Measurements from ENCODE around the gene RASAL3.
A peak's percentile ranks its signal among the peaks of the same experiment; 100 is the strongest.

The RASAL3 gene

DNA sequence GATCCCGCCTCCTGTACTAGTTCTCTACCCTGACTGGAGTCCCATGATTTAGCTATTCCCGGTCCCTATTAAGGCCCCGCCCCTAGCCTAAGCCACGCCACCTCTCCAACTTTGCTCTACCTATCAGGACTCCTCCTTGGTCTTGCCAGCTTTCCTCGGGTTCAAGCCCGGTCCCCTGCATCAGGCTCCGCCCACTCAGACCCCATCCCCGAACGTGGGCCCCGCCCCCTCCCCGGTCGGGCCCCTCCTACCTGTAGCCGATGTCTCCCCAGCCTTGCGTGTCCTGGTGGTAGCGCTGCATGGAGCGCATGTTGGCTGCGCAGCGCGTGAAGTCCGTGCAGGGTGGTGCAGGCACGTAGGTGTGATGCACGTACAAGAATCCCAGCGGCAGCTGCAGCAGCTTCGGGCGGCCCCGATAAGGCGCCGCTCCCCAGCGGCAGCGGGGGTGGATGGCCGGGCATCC, 7.3 kb upstream of the RASAL3 start:
- no peak for DNase-seq

DNA sequence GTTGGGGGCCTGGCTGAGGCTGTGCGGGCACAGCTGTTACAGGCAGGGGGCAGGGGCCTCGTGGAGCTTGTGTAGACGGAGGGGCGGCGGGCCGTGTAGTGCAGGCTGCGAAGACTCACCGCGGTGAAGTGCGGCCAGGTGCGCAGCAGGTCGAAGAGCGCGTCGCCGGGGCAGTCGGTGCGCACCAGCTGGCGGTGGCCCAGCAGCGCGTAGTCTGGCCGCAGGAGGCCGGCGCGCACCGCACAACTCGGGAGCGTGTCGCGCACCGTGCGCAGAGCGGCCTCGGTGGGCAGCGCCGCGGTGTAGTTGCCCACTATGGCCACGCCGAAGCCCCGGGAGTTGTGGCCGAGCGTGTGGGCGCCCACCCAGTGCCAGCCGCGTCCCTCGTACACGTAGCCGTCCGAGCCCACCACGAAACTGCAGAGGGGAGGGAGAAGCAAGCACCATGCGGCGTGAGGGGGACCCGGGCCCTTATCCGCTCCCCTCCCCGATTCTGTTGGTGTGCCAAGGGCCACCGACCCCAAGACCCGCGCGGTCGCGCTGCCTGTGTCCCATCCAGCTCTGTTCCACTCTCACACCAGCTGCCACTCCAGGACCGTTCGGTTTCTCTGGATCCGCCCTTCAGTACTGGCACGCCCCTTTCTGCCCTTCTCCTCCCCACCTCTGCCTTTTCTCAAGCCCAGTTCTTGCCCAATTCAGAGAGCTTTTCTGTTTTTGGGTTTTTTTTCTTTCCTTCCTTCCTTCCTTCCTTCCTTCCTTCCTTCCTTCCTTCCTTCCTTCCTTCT, 5.4 kb upstream of the RASAL3 start:
- DNase-seq: no peak

DNA sequence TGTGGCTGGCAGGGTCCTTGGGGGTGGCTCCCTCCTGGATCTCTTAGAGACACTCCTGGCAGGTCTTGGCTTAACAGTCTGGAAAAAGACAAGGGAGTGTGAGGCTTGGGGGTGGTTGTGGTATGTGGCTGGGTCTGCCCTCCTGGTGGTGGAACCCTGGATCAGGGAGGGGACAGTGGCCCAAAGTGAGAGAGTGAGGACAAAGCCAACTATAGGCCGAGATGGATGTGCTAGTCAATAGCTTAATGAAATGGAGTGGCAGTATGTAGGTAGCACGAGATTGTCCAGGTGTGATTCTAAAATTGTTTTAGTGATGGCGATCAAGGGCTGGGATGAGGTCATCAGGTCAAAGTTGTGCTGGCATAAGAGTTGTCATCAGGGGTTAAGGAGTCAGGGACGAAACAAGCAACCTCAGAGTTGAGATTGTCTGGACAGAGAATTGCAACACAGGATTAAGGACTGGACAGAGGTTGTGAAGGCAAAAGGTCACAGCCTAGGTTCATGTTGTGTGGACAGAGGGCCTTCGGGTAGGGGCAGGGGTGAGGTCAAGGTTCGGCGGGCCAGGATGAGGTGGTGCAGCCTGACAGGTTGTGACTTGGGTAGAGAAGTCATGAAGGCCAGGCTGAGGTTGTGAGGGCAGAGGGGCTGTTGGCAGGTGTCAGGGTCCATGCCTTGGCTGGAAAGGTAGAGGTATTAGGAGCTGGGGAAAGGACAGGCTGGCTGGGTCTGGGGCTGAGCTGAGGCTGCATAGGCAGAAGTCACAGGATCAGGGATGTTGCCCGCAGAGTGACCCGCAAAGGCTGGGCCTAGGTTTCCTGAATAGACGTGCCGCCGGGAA, 4.5 kb upstream of the RASAL3 start:
- DNase-seq: no peak

DNA sequence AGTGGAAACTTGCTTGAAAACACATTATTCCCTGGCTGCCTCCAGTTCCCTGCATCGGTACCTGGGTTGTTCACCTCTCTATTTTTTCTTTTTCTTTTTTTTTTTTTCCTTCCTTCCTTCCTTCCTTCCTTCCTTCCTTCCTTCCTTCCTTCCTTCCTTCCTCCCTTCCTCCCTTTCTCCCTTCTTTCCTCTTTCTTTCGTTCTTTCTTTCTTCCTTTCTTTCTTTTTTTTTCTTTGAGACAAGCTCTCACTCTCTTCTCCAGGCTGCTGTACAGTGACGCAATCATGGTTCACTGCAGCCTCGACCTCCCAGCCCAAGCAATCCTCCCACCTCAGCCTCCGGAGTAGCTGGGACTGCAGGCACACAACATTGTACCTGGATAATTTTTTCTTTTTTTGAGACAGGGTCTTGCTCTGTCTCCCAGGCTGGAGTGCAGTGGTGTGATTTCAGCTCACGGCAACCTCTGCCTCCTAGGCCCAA, 3.4 kb upstream of the RASAL3 start:
- no peak for DNase-seq

DNA sequence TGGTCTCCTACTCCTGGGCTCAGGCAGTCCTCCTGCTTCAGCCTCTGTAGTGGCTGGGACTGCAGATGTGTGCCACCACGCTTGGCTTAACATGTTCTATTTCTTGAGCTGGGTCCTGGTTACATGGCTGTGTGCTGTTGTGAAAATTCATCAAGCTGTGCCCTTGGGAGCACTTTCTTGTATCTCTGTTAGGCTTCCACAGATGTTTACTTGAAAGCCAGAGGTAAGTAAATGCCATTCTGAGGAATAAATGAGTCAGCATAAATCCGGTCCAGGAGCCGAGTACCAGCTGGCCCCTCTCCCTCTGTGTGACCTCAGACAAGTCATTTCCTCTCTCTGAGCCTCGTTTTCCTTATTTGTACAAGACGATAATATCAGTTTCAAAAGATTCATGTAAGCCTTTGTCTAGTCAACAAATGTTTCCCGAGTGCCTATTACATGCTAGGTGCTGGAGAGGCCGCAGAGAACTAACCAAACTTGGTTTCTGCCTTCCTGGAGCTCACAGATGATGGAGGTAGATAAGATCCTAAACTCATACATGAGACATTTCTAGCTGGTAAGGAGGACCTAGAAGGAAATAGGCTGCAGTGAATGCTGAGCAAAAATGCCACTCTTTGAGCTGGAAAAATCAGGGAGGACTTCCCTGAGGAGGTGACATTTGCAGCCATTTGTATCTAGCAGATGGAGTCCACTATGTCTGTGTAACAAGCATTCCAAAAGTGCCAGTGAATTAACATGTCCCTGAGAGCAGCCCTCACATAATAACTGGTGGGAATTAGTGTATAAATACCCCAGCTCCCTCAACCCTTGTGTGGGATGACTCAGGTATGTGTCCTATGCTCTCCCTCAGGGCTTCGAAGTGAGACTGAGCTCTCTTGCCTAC, 2.7 kb upstream of the RASAL3 start:
- no peak for DNase-seq

DNA sequence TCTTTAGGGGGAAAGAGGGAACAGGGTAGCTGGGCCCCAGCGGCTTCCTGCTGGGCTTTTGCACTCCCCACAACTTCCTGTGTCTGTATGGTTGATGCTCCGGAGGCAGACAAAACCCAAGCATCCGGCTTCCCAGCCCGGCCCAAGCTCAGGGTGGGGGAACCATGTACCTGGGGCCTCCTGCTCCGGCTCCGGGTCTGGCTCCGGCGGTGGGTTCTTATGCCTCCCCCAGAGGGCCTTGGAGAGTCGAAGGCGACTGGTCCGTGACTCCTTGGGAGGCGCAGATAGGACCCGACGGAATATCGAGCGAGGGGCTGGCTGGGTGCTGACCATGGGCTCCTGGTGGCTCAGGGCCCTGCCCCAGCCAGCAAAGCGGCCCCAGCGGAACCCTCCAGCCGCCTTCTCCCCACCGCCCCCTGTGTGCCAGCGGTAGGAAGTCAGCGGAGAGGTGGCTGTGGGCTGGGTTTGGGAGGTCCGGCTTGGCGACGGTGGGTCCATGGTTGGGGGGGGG, 428 bp downstream of the RASAL3 start:
- DNase-seq: no peak

DNA sequence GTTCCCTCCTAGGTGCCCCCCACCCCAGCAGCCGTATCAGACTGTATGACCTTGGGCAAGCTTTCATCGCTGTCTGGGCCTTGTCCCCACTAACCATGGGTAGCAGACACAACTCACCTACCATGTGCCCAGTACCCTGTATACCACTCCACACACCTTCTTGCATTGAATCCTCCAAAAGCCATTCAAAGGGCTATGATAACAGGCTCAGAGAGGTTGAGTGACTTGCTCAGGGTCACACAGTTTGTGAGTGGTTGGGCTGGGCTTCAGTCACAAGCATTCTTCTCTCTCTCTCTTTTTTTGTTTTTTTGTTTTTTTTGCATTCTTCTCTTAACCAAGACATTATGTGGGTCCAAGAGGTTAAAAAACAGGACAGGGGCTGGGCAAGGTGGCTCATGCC, 2.6 kb downstream of the RASAL3 start:
- DNase-seq: no peak

DNA sequence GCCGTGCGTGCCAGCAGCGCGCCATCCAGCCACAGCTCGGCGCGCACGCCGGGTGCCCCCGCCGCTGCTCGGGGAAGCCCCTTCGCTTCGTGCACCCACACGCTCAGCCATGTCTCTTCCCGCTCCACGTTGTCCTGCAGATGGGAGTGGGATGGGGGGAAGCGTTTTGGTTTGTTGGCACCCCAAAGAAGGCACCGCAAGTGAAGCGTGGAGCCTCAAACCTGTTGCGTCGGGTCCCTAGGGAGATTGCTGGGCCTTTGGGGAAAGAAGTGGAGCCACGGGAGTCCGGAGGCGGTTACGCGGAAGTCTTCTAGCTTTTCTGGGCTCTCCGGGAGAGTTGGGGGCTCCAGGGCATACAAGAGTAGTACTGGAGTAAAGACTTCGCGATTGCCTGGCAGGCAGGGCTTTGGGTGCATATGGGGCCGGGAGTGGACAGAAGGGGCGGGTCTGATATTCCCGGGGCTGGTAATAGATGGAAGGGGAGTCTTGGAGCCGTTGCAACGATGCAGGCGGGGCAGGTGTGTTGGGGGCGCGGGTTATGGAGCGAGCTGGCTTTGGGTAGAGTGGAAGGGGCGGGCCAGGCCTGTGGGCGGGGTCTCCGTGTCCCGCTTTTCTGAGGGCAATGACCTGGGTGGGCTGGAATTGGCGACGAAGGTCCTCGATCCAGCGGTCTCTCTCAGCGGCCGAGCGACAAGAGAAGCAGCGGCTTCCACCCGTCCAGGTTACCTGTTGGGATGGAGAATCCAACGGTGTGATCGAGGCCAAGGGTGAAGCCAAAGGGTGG, 6.5 kb downstream of the RASAL3 start:
- DNase-seq: no peak

DNA sequence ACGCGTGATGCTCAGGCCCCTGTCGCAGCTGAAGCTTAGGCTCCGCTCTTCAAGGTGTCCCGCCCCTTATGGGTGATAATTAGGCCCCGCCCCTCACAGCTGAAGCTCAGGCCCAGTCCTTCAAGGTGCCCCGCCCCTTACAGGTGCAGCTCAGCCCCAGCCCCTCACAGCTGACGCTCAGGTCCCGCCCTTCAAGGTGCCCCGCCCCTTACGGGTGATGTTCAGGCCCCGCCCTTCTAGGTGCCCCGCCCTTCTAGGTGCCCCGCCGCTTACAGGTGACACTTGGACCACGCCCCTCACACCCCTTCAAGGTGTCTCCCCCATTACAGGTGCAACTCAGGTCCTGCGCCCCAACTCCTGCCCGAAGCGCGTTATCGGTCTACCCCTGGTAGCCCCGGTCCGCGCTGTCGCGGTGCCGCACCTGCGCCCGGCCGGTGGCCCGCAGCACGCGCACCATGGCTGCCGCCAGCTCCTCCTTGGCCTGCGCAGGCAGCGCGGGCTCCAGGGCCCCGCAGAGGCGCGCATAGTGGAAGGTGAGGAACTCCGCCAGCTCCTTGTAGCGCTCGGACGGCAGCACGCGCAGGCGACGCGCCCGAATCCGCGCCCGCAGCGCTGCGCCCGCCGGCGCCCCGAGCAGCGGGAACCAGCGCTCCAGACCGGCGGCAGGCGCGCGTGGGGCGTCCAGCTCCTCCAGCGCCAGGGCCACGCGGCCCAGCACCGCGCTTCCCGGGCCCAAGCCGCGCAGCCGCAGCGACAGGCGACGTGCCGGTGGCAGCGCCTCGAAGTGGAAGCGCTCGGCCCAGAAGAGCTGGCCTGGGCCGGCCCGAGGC, 7.3 kb downstream of the RASAL3 start:
- DNase-seq: no peak

DNA sequence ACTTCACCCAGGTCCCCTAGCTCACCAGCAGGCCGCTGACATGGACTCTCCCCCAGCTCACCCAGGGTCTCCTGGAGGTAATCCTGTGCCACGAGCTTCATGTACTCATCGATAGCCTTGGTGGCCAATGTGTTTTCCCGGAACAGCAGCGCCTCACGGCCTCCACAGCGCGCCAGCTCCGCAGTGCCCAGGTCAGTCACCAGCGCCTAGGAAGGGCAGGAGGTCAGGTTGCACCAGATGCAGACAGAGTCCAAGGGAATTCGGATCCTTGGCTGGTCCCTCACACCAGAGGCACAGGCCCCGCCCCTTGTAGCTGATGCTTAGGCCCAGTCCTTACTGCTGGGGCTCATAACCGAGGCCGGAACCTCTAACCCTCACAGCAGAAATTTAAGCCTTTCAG, 7.9 kb downstream of the RASAL3 start:
- no peak for DNase-seq

DNA sequence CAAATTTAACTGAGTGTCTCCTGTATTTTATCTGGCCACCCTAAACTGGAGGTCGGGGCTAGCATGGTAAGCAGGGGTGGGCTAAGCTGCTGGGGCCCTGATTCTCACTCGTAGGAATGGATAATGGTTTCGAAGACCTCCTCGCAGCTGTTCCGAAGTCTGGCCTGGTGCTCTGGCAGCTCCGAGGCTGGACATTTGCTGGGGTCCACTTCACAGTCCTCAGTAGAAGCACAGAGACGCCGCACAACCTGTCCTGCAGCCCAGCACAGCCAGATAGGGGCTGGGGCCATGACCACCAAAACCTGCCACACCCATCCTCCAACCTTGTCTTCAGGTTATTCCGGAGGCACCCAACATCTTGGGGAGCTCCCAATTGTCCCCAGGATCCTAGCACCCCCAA, 8.3 kb downstream of the RASAL3 start:
- no peak for DNase-seq

DNA sequence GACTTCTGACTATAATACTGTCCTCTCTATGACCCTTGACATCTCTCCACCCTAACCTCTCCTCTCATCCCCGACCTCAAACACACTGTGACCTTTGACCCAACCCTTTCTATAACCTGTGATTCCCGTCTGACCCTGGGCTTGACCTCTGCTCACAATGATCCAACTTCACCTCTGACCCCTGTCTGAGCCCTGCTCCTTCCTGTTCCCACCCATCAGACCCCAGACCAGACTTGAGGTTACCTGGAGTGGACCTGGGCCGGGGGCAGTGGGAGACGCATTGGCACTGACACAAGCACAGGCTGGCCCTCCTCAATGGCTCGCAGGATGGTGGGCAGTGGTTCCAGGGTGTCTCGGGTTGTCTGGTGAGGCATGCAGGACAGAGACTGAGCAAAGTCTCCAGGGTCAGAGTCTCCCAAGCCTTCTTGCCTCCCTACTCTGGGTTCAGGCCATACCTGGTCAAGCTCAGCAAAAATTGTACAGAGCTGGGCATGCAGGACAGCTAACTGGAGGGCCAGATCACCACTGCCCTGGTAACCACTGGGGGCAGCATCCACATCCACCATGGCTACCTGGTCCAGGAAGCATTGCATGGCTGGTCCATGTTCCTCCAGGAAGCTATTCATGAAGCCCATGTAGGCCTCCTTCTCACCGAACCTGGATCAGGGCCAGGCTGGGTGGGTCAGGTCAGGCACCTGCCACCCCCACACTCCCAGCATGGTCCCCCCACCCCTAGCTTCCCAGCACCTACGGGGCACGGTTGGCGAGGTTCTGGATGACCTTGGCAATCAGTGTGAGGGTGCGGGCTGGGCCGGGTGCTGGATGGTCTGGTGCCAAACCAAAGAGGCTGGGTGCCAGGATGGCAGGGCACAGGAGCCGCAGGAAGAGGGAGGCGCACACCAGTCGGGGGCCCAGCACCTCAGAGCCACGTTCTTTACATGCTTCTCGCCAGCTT, 10.2 kb downstream of the RASAL3 start:
- DNase-seq: no peak

DNA sequence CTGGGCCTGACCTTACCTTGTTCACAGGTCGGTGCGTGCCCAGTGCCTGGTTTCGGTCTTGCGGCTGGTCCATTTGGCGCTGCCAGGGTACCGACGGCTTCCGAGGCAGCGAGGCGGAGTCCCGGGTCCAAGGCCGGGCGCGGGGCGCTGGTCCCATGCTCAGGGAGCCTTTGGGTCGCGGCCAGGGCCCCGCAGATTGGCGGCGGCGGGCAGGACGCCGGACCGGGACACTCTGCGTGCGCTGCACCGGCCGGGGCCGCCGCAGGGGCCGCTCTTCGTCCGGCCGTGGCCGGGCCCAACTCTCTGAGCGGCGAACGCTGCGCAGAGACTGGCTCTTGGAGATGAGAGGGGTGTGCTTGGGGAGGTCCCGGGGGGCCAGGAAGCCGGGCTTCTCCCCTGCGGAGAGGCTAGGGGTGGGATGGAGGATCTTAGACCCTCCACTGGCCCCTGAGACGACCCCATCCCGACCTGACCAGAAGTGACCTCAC, 11.2 kb downstream of the RASAL3 start:
- no peak for DNase-seq

DNA sequence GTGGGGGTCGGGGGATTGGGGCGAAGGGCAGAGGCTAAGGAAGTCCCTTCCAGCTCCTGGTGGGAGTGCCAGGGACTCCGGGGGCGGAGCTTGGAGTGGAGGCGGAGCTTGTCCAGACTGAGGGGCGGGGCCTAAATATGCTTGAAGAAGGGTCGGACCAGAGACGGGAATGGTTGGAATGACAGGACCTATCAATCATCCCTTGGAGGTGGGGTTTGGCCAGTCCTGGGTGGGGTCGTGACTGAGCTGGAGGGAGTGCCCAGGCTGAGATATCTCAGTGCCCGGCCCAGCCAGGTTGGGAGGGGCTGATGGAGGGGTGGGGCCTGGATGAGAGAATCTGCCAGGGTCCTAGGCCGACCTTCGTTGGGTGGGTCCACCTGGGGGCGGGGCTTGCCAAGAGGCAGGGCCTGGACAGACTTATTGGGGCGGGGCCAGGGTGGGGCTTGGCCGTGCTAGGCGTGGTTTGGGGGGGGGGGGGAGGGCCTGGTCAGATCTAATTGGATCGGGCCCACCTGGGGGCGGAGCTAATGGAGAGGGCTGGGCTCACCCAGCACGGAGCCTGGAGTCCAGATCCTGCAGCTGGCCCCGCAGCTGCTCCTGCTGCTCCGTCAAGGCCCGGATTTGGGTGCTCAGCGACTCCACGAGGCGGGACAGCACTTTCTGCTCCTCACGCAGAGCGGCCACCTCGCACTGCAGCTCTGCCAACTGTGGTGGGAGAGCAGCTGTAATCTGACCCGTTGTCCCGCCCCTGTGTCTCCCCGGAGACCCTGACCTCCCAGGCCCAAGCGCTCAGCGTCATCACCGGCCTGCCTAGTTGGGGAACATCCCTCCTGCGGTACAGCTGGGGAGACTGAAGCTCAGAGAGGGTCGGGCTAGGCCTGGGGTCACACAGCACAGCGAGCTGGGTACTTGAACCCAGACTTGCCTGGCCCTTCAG, 12.0 kb downstream of the RASAL3 start:
- DNase-seq: peak; percentile 90

DNA sequence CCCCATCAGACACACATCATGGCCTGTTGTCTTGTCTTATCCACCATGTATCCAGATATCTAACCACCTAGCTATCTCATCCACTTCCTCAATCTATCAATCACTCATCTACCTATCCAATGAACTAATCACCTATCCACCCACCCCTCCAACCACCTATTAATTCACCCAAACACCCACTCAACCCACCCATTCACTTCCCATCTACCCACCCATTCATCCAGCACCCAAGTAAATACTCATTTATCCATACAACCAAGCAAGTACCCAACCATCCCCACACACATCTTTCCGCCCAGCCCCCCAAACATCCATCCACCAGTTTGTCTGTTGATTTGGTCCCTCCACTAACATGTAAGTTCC, 13.8 kb downstream of the RASAL3 start:
- no peak for DNase-seq

DNA sequence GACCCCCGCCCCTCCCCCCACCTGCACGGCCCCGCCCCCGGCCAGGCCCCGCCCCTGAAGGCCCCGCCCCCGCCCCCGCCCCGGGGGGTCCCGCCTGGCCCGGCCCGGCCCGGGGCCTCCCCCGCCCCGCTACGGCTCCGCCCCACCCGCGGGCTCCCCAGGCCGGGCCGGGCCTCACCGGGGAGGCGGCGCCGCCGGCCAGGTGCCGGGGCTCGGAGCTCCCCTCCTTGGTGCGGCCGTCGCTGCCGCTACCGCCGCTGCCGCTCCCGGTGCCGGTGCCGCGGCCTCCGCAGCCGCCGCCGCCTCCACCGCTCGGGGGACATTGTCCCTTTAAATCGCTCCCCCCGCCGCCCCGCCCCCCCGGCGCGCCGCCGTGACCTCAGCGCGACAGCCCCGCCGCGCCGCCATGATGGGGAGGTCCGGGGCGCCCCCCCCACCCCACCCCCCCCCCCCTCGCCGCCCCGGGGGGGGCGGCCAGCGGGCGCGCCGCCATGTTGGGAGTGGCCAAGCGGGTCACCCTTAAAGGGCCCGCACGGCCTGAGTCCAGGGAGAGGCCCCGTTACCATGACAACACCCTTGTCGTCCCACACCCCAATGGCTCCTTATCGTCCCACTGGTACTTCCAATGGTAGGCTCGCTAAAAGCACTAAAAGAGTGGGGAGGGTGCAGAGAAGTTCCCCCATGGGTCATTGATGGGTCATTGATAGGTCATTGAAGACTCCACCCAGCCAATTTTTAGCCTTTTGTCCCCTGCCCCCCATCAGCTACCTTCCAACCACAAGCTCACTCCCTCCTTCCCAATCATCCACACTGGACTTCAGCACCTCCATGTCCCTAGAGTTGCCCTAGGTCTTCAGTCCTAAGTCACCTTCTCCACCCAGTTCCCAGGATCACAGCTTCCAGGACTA, 14.5 kb downstream of the RASAL3 start, which contains the start of gene WIZ:
Gene WIZ, minus strand, starts transcription at position 337 of the 908 bp plus-strand sequence. CDS start 1,649 bp downstream, outside the sequence.
- DNase-seq: peak; percentile 91

Data from right hindlimb (tissue), 1 donor.